Measurements from ENCODE around the gene SHISAL2A.

- TF ChIP-seq CTCF (IDR thresholded peaks at IDR 0.05) (no peak), EP300 (IDR thresholded peaks at IDR 0.05) (no peak), POLR2A (IDR thresholded peaks at IDR 0.05) (no peak)
Observed at GRCh38 chr1:52588027-52588426, 44.9 kb upstream of the SHISAL2A start.
